Colonic mucosa (tissue), 4 donors: ENCODE data around the gene CCL25. TPM values are rescaled to one million over a fixed set of nuclear protein-coding genes. Genes with fewer than 3 reads are reported as not detected.

Source experiments
- DNase-seq: peaks from one replicate; pipeline ENCODE4 v3.0.0-alpha.2; 2020
- H3K27ac ChIP-seq: fragments of 200-600 bp; one replicate; pipeline ENCODE4 v1.8.0; 2021
- H3K27me3 ChIP-seq: fragments of 200-600 bp; one replicate; pipeline ENCODE4 v1.8.0; 2021
- H3K36me3 ChIP-seq: fragments of 200-600 bp; one replicate; pipeline ENCODE4 v1.8.0; 2021
- H3K4me1 ChIP-seq: fragments of 200-600 bp; one replicate; pipeline ENCODE4 v1.8.0; 2021; ENCODE audit warnings: mild to moderate bottlenecking
- H3K4me3 ChIP-seq: fragments of 200-600 bp; one replicate; pipeline ENCODE4 v1.8.0; 2021
- H3K9ac ChIP-seq, 2 donors: one replicate each; pipeline ENCODE4 v1.7.0; 2013; ENCODE audit warnings: control low read depth in 2 of 2, low read depth in 2 of 2, low read length in 2 of 2
- H3K9me3 ChIP-seq: fragments of 200-600 bp; one replicate; pipeline ENCODE4 v1.8.0; 2021
- intact Hi-C: fragments of 100-400 bp; cut with DNase I; formaldehyde crosslinking; loops from one replicate; pipeline ENCODE4 v1.14.1; 2022
- total RNA-seq, 2 donors: library from RNA; stranded (reverse); fragmentation: NEBNext Ultra II Directional in 1 of 2; extraction: Animal tissue kit (Norgen Biotek cat#: 25700) in 1 of 2; gene quantifications; one replicate each; pipeline ENCODE4 v1.2.1, GENCODE V29; 2021
- TF ChIP-seq, protein P1 (sequence below): fragments of 200-600 bp; IDR thresholded peaks from one replicate; pipeline ENCODE4 v1.8.0; 2022; ENCODE audit warnings: antibody characterized with exemption, mild to moderate bottlenecking
- donor health status: healthy.
- donor health status: DM: no; HTN: no; CAD: no.
- donor health status: DM: no; HTN: no; CAD: no.

CCL25 gene
- total RNA-seq, 2 donors from 2014 or later: not detected

DNA sequence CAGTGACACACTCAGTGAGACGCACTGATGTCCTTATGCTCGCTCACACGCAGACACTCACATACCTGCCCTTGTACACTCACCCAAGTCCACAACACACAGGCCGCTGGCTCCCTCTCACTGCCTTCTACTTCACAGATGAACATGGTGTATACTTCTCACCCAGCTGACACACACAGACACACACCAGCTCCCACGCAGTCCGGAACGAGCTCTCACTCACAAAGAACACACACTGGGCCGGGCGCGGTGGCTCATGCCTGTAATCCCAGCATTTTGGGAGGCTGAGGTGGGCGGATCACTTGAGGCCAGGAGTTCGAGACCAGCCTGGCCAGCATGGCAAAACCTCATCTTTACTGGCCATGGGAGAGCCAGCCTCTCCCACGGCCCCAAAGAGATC is 31.6 kb downstream of the CCL25 start:
- Histone ChIP-seq H3K9me3 (no peaks in the 10 kb centered on the region), H3K36me3 (no peaks in the 10 kb centered on the region), H3K27me3 (no peaks in the 10 kb centered on the region), H3K4me1 (no peaks in the 10 kb centered on the region), H3K9ac (no peak overlapping the region), H3K4me3 (no peak overlapping the region), H3K27ac (no peak overlapping the region)
- TF ChIP-seq, protein P1, sequence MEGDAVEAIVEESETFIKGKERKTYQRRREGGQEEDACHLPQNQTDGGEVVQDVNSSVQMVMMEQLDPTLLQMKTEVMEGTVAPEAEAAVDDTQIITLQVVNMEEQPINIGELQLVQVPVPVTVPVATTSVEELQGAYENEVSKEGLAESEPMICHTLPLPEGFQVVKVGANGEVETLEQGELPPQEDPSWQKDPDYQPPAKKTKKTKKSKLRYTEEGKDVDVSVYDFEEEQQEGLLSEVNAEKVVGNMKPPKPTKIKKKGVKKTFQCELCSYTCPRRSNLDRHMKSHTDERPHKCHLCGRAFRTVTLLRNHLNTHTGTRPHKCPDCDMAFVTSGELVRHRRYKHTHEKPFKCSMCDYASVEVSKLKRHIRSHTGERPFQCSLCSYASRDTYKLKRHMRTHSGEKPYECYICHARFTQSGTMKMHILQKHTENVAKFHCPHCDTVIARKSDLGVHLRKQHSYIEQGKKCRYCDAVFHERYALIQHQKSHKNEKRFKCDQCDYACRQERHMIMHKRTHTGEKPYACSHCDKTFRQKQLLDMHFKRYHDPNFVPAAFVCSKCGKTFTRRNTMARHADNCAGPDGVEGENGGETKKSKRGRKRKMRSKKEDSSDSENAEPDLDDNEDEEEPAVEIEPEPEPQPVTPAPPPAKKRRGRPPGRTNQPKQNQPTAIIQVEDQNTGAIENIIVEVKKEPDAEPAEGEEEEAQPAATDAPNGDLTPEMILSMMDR: no peak
- intact Hi-C loops: no loop called here
- DNase-seq: no peak

DNA sequence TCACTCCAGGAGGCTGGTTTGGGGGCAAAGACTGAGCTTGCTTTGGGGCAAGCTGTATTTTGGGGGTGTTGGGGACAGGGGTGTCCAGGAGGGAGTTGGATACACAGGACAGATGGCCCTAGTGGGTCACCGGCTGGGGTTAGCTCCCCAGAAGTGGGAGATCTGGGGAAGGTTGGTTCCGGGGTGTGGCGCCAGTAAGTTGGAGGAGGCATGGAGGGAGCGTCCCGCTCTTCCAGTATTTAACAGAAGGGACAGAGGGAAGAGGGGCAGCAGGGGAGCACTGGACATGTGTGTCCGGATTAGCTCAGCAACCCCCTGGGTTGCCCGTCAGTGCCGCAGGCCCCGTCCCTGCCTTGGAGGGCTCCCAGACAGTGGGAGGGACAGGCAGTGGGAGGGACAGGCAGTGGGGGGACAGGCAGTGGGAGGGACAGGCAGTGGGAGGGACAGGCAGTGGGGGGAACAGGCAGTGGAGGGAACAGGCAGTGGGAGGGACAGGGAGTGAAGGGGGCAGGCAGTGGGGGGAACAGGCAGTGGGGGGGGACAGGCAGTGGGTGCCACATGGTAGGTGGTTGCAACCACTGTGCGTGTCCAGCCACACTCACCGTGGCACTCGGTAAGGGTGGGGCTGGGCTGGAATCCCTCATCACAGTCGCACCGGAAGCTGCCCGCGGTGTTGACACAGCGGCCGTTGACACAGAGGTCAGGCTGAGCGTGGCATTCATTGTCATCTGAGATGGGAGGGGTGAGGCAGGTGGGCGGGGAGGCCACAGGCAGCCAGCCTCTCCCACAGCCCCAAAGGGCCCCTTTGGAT is 33.2 kb downstream of the CCL25 start:
- TF ChIP-seq, protein P1: no peak
- Histone ChIP-seq H3K27me3 (no peaks in the 10 kb centered on the region), H3K4me3 (no peak overlapping the region), H3K4me1 (no peaks in the 10 kb centered on the region), H3K27ac (no peak overlapping the region), H3K9me3 (no peaks in the 10 kb centered on the region), H3K36me3 (no peaks in the 10 kb centered on the region), H3K9ac (no peak overlapping the region)
- intact Hi-C loops: no loop called here
- DNase-seq: peak; percentile 22

DNA sequence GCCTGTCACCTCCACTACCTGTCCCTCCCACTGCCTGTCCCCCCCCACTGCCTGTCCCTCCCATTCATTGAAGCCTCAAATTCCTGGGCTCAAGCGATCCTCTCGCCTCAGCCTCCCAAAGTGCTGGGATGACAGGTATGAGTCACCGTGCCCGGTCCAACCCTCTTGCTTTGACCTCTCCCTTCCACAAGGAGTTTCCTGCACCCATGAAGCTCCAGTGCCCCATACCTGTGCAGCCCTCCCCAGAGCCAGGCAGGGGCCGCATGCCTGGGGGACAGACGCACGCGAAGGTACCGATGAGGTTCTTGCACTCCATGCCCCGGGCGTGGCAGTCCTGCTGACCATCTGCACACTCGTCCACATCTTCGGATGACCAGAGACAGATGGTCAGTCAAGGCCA is 34.3 kb downstream of the CCL25 start:
- H3K27me3 ChIP-seq: no peaks in the 10 kb centered on the region
- H3K4me1 ChIP-seq: no peaks in the 10 kb centered on the region
- H3K9me3 ChIP-seq: no peaks in the 10 kb centered on the region
- no peak overlapping the region for H3K9ac ChIP-seq
- H3K27ac ChIP-seq: no peak overlapping the region
- H3K4me3 ChIP-seq: no peak overlapping the region
- DNase-seq: no peak
- TF ChIP-seq, protein P1: no peak
- intact Hi-C loops: no loop called here
- no peaks in the 10 kb centered on the region for H3K36me3 ChIP-seq

DNA sequence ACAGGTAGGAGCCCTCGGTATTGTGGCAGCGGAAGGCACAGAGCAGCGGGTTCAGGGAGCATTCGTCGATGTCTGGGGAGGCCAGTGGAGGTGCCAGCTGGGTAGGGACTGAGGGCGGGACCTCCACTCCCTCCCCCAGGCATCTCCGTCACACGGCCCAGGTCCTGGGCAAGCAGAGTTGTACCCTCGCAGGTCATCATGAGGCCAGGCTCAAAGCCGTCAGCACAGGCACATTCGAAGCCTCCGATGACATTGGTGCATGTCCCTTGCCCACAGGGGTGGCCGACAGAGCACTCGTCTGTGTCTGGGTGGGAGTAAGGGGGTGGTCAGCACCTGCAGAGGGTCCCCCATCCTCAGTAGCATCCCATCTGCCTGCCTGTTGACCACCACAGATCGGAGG is 35.3 kb downstream of the CCL25 start:
- TF ChIP-seq, protein P1: no peak
- H3K4me1 ChIP-seq: no peaks in the 10 kb centered on the region
- intact Hi-C loops: no loop called here
- no peaks in the 10 kb centered on the region for H3K27me3 ChIP-seq
- H3K9ac ChIP-seq: no peak overlapping the region
- DNase-seq: no peak
- no peak overlapping the region for H3K4me3 ChIP-seq
- H3K9me3 ChIP-seq: no peaks in the 10 kb centered on the region
- H3K36me3 ChIP-seq: no peaks in the 10 kb centered on the region
- no peak overlapping the region for H3K27ac ChIP-seq

DNA sequence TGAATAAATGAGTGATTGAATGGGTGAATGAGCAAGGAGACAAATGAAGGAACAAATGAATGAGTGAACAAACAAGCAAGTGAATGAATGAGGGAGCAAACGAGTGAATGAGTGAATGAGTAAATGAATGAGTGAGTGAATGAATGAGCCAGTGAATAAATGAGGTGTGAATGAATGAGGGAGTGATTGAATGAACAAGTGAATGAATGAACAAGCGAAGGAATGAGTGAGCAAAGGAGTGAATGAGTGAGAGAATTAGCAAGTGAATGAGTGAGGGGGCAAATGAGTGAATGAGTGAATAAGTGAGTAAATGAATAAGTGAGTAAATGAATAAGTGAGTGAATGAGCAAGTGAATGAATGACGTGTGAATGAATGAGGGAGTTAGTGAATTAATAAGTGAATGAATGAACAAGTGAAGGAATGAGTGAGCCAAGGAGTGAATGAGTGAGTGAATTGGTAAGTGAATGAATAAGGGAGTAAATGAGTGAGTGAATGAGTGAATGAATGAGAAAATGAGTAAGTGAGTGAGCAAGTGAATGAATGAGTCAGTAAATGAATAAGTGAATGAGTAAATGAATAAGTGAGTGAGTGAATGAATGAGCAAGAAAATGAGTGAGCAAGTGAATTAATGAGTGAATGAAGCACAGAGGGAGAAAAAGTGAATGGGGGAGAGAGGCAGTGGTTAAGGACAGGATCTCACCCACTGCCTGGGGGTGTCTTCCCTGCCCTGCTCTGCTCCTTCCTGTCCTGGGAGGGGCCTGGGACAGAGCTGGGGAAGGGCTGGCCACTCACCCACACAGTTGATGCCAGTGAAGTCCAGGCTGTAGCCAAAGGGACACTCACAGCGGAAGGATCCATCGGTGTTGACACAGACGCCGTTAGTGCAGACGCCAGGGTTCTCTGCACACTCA is 36.4 kb downstream of the CCL25 start:
- DNase-seq: no peak
- TF ChIP-seq, protein P1: no peak
- Histone ChIP-seq H3K27me3 (no peaks in the 10 kb centered on the region), H3K4me3 (no peak overlapping the region), H3K9me3 (no peaks in the 10 kb centered on the region), H3K4me1 (no peaks in the 10 kb centered on the region), H3K9ac (no peak overlapping the region), H3K36me3 (no peaks in the 10 kb centered on the region), H3K27ac (no peak overlapping the region)
- intact Hi-C loops: no loop called here
